ENCODE results near the gene AKT1S1.

The AKT1S1 gene

DNA sequence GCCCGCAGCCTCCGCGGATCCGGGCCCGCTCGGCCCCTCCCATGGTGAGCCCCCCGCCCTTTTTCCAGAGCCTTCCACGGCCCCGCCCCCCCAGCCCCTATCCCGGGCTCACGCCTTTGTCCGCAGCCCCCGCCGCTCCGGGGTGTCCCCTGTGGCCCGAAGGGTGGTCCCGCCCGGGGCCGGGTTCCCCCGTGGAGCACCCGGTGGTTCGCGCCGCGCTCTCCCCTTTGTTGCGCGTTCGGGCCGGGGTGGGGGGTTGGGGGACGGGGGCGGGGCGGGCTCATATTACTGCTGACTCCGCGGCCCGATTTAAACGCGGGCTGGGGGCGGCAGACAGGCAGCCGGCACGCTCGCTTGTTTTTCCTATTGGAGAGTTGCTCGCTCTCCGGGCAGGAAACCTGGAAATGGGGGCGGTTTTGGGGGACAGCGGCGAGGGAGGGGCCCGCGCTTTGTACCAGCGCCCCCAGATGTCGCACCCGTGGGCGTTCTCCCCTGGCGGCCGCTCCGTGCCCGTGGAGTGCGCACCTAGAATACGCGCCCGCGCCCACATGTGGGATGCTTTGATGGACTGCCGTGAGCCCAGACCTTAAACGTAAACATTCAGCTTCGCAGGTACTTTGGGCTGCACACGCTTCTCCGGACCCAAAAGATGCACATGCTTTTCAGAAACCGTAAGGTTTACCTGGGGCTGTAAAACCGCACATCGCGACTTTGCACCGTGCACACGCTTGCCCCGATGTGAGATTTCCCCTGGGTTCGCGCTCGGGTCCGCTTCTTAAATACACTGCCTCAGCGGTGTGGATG is 25.5 kb downstream of the AKT1S1 start:
- peak; percentile 64 for DNase-seq

DNA sequence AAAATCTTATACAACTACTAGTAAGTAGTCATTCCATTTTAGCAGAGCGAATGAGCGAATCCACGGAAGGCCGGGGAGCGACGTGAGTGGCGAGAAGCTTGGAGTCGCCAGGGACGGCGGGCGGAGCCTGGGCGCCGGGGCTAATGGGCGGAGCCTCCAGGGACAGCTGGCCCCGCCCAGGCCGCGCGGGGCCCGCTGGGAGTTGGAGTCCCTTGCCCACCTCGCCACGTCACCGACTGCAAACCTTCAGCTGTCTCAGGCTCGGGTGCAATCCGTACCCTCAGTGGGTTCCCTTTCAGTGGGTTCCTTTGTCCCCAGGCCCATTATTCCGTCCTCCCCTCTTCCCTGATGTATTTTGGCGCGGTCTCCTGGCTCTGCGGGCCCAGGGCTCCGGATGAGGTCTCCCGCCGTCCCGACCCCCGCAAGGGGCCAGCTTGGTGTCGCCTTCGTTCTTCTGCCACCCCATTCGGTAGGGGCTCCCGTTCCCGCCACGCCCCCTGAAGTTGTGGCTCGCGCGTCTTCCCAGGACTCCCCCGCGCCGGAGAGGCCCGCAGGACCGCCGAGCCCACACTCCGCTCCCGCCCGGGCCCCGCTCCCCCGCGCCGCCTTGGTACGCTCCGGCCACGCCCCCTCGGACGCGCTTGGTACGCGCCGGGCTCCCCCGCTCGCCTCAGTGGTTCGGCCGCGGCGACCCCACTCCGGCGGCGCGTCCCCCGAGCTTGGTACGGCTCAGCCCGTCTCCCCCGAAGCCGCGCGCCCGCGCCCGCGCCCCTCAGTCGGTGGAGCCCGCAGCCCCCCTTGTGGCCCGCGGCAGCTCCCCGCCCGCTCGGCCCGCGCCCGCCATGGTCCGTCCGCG is 26.4 kb downstream of the AKT1S1 start, which contains the start of gene PTOV1:
Gene PTOV1, plus strand, starts transcription at position 673 of the 856 bp plus-strand sequence.
- DNase-seq = peak; percentile 76

DNA sequence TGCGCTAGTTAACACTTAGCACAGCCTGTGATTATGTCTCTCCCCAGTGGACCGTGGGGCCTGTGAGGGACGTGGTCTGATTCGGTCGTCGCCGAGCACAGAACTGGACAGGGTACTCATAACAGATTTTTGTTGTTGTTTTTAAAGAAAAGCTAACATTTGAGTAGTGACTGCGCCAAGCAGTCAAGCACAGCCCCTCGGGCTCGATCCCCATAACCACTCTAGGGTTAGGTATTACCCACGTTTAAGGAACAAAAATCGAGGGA is 27.0 kb downstream of the AKT1S1 start:
- DNase-seq = no peak

DNA sequence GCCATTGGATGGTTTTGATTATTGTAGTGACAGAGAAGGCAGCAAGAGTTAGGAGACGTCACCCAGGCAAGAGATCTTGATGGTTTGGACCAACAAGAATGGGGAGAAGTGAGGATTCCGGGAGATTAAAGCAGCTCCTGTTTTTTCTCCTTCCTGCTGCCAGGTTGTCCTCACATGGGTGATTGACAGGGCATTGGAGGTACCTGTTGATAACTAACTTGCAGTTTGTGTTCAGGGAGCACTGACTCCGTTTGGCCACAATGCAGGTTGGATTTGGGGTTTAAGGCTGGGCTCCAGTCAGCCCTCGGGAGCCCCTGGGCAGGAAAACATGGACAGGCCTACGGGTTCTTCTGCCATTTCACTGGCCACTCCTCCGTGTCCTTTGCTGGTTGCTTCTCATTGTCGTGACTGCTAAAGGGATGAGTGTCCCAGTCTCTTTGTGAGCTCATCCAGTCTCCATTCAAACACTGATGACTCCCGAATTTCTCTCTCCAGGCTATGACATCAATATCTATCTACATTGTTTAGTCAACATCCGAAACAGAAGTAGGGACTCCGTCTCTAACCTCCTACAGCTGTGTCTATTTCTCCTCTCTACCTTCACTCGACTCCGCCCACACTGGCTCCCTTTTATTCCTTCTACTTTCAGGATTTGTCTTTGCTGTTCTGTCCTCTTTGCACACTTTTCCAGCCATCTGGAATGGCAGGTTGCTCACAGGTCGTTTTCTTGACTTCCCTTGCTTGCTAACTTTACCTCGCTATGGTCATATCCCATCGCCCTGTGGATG is 27.5 kb downstream of the AKT1S1 start:
- no peak for DNase-seq

DNA sequence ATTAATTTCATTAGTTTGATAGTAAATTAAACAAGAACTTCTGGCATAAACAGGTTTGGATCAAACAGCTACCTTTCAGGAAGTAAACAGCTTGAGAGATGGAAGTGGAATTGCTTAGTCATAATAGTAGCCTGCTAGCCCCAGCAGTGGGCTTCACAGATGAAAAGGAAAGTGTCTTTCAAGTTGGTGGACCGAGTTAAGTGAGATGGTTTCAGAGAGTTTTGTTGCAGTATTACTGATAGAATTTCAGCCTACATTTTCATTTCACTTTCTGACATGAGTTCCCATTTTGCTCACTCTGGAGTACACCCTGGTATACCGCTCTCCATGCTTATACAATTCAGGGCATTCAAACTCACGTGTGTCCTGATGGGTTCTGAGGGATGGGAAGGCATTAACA is 28.2 kb downstream of the AKT1S1 start:
- DNase-seq = no peak

DNA sequence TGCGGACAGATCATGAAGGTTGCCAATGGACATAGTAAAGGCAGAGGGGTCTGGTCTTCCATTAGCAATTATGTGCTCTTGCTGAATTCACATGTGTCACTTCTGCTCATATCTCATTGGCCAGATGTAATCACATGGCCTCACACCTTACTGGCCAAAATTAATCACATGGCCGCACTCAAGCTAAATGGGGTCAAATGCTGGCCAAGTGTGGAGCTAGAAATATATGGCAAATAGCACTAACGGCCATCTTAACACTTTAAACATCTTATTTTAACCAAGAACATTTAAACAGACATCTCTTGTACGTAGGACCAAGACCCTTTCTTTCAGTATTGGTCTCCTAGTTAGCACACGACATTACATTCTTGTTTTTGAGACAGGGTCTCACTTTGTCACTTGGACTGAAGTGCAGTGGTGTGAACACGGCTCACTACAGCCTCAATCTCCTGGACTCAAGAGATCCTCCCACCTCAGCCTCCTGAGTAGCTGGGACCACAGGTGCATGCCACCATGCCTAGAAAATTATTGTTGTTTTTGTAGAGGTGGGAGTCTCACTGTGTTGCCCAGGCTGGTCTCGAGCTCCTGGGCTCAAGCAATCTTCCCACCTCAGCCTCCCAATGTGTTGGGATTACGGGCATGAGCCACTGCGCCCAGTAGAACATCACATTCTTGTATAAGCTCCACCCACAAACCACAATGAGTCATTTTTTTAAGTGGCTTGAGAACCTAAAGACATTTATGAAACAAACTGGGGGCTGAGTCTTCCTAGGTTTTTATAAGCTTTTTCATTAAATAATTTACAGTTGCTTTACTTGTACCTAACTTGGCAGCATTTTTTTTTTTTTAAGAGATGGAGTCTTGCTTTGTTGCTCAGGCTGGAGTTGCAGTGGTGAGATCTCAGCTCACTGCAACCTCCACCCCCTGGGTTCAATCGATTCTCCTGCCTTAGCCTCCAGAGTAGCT is 29.1 kb downstream of the AKT1S1 start:
- DNase-seq = no peak

DNA sequence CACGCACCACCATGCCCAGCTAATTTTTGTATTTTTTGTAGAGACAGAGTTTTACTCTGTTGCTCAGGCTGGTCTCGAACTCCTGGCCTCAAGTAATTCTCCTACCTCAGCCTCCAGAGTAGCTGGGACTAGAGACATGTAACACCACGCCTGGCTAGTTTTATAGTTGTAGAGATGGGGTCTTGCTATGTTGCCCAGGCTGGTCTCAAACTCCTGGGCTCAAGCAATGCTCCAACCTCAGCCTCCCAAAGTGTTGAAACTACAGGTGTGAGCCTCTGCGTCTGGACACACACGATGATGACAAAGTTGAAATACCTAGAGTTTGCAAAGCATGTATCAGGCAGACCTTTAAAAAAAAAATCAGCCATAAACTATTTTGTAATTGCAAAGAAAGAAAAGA is 30.7 kb downstream of the AKT1S1 start:
- DNase-seq = no peak

DNA sequence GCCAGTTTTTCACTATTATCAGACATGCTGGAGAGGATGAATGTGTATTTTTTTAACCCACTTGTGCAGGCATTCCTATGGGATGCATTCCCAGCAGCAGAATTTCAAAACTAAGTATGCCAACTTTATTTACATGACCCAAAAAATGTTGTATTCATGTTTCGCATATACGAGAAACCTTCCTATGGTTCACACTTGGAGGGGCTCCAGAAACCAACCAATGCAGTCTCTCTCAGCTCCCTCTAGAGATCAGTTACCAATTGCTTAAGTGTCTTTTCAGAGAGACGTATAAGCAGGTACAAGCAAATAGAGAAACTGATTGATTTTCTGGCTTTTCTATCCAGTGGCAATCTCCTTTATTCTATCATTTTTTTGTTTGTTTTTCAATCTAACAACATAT is 31.7 kb downstream of the AKT1S1 start:
- no peak for DNase-seq

DNA sequence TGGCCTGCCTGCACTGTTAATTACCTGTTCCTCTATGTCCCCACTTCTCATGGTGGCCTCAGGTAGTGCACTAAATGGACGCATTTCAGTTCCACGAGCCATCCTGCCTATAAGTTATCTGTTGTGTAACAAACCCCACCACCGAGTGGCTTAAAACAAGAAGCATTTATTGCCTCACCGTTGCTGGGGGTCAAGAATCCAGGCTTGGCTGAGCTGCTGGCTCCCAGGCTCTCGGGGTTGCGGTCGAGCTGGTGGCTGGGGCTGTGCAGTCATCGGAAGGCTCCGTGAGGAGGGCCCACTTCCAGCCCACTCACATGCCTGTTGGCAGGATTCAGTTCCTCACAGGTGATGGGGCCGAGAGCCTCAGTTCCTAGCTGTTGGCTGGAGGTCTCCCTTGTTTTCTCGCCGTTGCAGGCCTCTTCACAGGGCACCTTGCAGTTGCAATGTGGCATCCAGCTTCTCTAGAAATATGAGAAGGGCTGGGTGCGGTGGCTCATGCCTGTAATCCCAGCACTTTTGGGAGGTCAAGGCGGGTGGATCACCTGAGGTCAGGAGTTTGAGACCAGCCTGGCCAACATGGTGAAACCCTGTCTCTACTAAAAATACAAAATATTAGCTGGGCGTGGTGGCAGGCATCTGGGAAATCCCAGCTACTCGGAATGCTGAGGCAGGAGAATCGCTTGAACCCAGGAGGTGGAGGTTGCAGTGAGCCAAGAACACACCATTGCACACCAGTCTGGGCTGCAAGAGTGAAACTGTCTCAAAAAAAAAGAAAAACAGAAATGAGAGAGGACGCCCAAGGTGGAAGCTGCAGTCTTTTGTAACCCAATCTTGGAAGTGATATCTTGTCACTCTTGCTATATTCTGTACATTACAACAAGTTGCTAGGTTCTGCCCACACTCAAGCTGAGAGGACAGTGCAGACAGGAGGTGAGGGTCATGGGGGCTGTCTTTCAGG is 32.7 kb downstream of the AKT1S1 start:
- DNase-seq = no peak

DNA sequence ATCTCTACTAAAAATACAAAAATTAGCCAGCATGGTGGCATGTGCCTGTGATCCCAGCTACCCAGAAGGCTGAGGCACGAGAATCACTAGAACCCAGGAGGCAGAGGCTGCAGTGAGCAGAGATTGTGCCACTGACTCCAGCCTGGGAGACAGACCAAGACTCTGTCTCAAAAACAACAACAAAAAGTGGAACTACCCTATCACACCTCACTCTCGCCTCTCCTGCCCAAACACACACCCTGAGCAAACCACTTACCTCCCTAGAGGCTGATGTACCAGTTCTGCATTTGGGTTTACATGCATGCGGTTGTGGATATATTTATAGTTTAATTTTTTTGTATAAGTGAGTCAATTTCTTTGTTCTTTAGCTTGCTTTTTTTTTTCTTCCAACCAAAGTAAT is 33.9 kb downstream of the AKT1S1 start:
- no peak for DNase-seq

DNA sequence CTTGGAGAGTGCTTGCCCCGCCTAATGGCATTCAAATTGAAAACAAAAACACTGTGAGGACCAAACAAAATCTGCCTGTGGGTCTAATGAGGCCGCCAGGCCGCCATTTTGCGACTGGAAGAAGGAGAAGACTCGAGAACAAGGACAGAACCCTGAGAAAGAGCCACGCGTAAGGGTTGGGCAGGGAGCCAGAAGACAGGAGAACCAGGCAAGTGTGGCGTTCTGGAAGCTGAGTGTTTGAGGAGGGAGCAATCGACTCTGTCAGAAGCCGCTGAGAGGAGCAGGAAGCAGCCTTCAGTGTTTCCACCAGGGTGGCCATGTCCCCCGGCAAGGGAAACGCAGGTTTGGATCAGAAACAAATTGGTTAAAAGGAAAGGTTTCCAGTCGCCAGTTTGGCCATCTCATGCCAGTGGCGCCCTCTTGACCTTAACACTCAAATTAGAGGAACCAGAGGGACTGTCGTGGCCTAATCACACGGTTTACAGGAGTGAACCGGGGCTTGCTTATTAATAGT is 36.4 kb downstream of the AKT1S1 start:
- no peak for DNase-seq

DNA sequence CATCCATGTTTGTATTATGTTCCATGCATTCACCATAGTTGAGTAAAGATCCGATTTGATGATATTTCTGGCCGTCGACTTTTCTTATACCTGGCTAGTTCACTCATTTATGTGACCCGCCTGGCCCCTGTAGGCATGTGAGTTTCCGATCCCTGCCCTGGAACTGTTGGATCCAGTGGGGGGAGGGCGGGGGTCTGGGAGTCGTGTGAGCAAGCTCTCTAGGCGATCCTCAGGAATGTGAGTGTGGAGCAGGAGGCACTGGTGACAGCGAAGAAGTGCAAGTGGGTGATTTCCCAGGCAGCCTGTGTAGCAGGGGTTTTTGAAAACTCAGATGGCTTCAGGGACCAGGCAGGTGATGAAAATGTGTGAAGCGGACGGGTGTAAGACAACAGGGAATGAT is 36.8 kb downstream of the AKT1S1 start:
- no peak for DNase-seq

DNA sequence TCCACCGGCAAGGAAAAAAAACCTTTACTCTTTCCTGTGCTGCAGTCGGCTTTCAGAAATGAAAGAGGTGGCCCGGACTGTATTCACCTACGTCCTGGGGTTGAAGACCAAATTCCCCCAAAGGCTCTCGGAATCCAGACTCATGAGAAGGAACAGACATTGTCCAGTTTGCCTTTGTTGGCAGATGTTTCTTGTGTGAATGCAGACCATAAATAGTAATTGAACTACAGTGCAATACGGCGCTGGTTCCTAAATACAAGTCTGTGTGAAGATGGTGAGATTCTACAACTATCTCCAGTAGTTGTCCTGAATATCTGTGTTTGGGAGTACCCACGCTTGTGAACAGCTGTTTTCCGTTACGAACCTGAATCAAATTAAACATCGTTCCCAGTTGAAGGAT is 37.4 kb downstream of the AKT1S1 start:
- no peak for DNase-seq

DNA sequence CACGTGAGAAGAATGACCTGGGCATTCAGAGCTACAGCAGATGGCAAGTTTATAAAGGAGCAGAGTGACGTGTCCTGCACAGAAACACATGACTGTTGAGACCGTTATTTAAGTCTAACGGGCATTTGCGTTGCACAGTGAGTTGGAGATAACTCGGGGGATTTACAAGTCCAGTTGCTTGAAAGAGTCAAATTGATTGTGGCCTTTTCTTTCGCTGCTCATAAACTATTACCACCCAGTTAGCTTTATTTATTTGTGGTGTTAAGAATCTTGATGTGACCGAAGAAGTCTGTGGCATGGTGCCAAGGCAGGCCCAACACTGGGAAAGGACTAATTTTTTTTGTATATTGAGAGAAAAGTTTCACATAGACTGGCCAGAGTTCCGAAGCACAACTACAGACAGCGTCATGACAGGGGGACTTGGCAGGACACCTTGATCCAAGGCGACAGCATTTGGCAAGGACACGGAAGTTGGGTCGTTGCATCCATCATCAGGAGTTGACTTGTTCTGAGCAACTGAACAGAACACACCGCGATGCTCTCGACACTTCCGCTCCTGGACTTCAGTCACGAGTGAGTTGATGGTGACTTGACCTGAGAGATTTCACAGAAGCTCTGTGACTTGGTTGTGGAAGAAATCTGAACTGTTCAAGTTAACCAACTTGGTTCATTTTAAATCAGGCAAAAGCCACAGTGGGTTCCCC is 38.1 kb downstream of the AKT1S1 start:
- no peak for DNase-seq

DNA sequence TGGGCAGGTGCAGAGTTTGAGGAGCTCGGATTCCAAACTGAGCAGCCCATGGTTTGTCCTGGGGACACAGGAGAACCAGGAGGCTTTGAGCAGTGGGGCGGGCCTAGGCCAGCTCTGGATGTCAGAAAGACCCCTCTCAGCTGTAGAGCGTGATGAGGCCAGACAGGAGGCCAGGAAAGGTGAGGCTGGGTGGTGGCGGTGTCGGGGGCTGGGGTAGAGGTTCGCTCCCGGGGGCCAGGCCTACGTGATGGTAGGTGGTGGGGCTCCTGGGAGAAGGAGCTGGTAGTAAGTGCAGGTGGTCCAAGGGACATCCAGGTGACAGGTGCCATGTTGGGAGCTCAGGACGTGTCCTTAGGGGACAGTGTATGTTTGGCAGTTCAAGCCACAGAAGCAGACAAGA is 39.7 kb downstream of the AKT1S1 start:
- no peak for DNase-seq

DNA sequence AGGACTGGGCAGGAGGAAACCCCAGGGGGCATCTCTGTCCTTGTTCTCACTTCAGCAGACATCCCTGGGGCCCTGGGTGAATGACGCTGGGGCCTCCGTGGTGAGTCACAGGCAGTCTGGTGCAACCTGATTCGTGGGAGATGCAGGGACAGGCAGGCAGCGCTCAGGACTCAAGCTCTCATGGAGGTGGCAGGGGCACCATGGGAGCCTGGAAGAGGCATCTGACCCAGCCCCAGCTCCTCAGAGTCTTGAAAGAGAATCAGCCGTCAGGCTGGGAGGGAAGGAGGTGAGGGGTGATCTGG is 40.2 kb downstream of the AKT1S1 start:
- no peak for DNase-seq

DNA sequence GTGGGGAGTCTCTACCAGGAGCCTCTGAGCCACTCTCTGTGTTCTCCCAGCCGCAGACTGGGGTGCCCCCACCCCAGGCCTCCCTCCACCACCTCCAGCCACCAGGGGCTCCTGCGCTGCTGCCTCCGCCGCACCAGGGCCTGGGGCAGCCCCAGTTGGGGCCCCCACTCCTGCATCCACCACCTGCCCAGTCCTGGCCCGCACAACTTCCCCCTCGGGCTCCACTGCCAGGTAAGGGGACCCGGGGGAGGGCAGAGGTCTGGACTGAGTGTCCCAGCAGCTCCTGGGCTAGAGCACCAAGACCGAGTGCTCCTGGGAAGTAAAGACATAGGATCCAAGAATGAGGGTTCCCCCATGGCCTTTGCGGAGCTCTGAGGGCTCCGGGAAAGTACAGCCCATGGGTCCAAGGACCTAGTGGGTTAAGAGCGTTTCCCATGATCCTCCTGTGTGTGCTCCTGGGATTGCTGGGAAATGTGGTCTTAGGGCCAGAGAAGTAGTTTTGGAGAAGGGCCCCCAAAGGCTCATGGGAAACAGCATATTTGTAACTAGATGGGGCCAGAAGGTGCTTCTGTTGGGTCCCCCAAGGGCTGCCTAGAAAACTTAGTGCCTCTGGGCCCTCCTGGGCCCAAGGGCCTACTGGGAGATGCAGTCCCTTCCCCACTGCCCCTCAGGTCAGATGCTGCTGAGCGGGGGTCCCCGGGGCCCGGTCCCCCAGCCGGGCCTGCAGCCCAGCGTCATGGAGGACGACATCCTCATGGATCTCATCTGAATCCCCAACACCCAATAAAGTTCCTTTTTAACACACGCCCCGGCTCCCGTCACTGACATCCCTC is 40.8 kb downstream of the AKT1S1 start:
- no peak for DNase-seq

DNA sequence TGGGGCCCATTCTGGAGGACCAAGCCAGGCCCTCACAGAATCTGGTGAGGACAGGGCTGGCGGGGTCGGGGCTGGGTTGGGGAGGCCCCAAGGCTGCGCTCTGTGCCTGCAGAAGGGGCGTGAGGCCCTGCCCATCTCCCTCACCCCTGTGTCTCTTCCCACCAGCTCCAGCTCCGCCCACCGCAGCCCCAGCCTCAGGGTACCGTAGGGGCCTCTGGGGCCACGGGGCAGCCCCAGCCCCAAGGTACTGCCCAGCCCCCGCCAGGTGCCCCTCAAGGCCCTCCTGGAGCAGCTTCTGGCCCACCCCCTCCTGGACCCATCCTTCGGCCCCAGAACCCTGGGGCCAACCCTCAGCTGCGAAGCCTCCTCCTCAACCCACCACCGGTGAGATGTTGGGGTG is 41.6 kb downstream of the AKT1S1 start:
- no peak for DNase-seq

DNA sequence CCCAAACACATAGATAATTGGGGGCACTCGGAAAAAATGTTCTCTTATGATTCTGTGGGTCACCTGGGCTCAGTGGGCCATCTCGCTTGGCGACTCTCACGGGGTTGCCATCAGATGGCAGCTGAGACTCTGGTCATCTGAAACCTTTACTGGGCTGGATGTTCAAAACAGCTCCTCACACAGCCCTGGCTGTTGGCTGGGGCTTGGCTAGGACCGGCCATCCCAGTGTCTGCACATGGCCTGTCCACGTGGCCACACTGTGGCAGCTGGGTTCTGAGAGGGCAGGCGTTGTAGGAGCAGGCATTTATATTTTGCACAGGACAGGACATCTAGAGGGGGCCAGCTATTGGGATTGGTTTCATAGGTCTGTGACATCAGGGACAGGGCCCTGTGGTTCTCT is 43.6 kb downstream of the AKT1S1 start:
- no peak for DNase-seq

DNA sequence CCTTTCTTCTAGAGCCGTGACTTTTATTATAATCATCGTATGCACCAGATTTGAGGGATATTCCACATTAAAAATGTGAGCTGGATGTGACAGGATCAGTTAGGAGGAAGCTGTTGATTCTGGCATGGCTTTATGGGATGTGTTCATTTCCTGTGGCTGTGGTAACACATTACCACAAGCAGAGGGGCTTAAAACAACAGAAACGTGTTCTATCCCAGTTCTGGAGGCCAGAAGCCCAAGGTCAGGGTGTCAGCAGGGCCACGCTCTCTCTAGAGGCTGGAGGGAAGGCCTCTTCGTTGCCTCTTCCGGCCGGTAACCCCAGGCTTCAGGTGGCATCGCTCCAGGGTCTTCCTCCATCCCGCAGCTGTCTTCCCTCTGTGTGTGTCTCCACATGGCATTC is 44.6 kb downstream of the AKT1S1 start:
- no peak for DNase-seq

Measured in NCI-H510A treated with DMSO at 0.1 percent for 48 hours (cell line).